HG02610 (cell line): ENCODE measurements around the gene GALNT11.
"Not testable (repeated sequence)": the region's sequence is repeated elsewhere in the genome, so short reads cannot be mapped to it uniquely, and the experiment has no call there.

Source experiments
- ATAC-seq: cut with Tn5 transposase; IDR thresholded peaks from one replicate; pipeline ENCODE4 v1.9.1; 2021; ENCODE audit warnings: mild to moderate bottlenecking, moderate library complexity; ENCODE audit not compliant: unreplicated experiment

GALNT11 gene

GRCh38 chr7:152074673-152075072 is 49.2 kb downstream of the GALNT11 start:
- no peak for ATAC-seq

- not testable (repeated sequence) for ATAC-seq
Observed at GRCh38 chr7:152075379-152075778, 49.9 kb downstream of the GALNT11 start.

GRCh38 chr7:152076324-152076821 is 50.9 kb downstream of the GALNT11 start:
- no peak for ATAC-seq

DNA sequence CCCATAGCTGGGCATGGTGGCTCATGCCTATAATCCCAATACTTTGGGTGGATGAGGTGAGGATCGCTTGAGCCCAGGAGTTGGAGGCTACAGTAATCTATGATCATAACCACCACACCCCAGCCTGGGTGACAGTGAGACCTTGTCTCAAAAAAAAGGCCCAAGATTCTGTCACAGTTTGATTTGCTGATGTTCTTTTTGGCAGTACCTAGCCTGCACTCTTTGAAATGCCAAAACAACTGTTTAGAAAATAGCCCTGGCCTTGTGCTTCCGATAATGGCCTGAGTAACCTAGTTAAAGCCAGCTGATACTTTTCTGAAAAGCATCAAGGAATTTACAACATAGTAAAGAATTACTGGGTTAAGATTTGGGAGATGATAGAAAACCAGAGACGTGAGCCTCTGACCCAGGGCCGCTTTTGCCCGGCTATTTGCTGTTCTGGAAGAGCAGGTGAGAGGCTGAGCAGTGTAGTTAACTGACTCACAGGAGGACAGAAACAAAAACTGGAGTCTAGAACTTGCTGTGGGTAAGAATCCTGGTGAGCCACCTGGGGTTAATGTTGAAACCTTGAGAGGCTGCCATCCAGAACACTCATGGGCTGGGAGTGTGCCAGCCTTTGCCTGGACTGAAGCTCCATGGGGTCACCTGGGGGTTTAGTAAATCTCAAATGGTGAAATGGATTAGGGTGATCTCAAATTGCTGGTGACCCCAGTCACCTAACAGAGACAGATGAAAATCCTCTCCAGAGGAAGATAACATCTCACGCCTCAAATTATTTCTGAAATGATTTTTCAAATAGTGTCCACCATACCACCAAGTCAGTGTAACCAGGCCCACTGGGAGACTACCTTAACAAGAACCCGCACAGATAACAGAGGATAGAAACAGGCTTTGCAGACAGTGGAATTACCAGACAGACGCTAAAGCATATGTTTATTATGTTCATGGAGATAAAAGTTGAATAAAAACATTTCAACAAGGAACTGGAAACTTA is 51.8 kb downstream of the GALNT11 start:
- no peak for ATAC-seq

- no peak for ATAC-seq
Observed at GRCh38 chr7:152078025-152078424, 52.6 kb downstream of the GALNT11 start.

DNA sequence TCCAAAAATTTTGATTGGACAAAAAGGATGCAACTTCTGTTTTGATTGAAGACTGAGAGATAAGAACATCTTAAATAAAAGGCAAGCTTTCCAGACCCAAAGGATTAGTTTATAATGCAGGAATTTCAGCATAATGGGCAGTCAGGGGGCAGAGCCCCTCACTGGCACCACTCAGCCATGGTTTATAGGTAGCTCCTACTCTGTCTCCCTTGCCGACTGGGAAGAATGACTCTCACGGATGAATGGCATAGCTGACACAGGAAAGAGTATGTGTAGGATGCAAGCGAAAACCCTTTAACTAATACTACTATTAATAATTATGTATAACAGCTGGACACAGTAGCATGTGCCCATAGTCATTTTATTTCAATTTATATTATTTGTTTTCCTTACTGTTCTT is 53.3 kb downstream of the GALNT11 start:
- no peak for ATAC-seq

DNA sequence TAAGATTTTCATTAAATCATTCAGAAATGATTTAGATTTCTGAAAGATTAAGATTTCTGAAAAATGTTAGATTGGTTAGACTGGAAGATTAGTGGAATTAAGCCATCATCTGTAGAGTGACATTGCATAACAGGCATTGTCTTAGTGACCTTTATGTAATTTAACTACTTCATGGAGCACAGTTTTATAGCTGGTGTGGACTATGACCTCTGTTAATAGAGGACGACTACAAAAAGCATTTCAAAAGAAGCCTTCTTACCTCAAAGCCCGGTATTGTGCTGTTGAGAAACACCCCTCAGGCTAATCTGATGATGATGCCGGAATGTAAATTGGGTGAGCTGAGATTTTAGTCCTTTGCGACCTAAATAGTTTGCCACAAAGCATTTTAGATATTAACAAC is 55.6 kb downstream of the GALNT11 start:
- ATAC-seq: no peak

- ATAC-seq: not testable (repeated sequence)
Observed at GRCh38 chr7:152082073-152082721, 56.7 kb downstream of the GALNT11 start.

DNA sequence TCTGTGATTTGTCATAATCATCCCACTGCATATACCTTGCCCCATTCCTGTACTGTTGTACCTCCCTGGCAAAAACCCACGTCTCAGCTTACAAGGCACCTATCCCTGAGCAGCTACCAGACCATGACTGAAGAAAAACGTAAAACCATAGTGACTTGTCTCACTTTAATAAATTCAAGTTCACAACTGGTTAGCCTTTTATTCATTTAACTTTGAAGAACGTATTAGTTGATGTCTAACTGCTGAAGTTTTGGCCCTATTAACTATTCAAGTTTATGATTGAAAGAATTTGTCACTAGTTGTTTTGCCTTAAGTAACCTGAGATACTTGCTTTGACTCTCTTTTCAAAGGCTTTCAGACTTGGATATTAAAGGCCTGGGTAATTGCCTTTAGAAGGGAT is 59.7 kb downstream of the GALNT11 start:
- no peak for ATAC-seq

- no peak for ATAC-seq
Observed at GRCh38 chr7:152086513-152086912, 61.0 kb downstream of the GALNT11 start.

DNA sequence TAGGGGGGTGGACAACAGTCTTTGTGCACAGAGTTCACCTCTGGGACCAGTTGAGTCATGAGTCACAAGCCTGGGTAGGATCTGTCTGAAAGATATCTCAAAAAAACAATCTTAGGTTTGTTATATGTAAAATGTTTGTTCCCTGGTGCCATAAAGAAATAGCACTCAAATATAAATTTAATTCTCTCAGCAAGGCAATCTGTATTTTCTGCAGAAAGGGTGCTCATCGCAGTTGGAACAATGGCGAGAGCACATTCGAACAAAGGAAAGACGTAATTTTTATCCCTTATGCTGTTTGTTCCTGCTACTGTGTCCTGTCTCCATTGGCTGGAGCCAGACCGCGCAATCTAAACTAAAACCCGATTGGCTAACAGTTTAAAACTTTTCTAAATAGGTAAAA is 63.7 kb downstream of the GALNT11 start:
- ATAC-seq: no peak

DNA sequence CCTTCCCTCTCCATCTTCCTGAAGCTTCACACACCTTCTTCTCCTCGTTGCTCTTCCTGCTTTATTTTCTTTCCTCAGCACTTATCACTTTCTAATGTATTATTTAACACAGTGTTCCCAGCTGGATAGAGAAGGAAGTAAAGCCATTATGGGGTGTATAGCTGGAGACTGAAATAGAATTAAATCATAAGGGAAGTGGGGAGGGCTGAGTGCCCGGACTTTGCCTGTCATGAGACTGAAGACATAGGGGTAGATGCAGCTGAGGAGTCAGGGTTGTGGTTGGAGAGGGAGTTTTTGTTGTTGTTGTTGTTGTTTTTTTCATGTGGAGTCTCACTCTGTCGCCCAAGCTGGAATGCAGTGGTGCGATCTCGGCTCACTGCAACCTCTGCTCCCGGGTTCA is 65.3 kb downstream of the GALNT11 start:
- ATAC-seq: no peak

DNA sequence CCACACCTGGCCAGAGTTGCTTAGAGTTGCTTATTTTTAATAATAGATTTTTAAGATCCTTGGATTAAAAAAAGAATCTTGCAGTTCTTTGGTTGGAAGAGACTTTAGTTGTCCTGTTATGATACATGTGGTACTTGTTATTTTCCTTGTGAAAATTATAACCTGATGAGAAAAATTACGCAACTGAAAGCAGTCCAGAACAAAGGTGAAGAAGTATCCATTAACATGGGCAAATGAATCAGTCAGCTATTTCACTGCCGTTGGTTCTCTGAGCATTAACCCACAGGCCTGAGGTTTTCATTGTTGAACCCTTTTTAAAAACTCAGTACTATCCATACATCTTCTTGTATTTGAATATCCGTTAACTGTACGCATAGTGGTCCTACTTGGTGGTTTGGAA is 68.2 kb downstream of the GALNT11 start:
- no peak for ATAC-seq

DNA sequence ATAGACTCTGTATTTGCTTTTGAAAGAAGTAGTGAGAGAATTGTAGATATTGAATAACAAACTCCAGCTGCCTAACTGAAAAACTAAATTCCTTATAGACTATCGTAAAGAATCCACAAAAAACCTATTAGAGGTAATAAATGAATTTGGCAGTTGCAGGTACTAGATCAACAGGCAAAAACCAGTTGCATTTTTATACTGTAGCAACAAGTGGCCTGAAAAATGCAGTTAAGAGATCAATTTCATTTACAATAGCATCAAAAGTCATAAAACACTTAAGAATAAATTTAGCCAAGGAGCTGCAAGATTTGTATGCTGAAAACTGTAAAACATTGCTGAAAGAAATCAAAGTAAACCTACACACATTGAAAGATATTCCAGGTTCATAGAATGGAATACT is 70.3 kb downstream of the GALNT11 start:
- ATAC-seq: no peak

DNA sequence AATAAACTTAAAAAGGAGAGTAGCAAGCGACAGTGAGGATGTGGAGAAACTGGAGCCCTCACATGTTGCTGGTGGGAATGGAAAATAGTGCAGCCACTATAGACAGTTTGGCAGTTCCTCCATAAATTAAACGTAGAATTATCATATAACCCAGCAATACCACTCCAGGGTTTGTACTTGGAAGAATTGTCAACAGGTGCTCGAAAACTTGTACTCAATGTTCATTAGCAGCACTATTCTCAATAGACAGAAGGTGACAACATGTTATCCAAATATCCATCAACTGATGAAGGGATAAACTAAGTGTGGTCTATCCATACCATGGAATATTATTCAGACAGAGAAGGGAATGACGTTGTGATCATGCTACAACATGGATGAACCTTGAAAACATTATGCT is 71.9 kb downstream of the GALNT11 start:
- ATAC-seq: no peak

DNA sequence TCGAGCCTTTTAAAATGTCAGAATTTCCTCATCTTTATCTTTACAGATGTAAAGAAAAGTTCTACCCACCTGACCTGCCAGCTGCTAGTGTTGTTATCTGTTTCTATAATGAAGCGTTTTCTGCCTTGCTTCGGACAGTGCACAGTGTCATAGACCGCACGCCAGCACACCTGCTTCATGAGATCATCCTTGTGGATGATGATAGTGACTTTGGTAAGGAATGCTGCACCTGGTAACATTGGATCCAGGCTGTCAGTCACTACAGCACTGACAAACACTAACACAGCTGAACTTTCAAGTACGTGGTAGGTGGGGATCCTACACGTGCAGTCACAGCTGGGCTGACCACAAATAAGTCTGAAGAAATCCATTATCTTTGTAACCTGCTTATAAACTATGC is 77.6 kb downstream of the GALNT11 start:
- ATAC-seq: no peak

- no peak for ATAC-seq
Observed at GRCh38 chr7:152103691-152104090, 78.2 kb downstream of the GALNT11 start.

DNA sequence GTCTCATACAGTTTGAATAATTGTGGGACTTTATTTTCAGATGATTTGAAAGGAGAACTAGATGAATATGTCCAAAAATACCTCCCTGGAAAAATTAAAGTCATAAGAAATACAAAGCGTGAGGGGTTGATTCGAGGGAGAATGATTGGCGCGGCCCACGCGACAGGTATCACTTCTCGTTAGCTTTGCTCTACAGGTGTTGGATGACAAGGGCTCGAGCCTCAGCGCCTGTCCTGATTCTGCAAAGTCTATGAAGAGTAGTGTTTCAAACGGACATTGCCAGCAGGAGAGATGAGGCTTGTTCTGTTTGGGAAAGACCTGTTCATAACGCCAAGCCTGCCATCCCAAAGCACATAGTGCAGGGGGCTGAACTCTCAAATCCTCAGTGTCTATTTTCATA is 79.7 kb downstream of the GALNT11 start:
- no peak for ATAC-seq

DNA sequence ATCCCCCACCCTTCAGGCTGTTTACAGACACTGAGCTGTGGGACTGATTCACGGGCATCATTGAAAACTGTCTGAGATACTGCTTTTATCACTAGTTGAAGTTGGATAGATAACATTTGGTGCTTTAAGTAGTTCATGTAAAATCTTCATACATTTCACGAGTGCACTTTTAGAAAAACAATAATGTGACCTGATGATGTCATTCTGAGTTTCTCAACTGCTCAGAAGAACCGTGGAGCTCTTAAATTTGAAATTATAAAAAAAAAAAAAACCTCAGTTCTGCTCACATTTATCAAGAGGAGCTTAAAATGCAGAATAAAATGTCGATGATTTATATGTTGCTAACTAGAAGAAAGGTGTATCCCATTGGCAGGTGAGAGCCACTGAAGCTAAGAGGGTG is 81.5 kb downstream of the GALNT11 start:
- no peak for ATAC-seq

- ATAC-seq: no peak
Observed at GRCh38 chr7:152107945-152108344, 82.5 kb downstream of the GALNT11 start.

- no peak for ATAC-seq
Observed at GRCh38 chr7:152108359-152108758, 82.9 kb downstream of the GALNT11 start.

DNA sequence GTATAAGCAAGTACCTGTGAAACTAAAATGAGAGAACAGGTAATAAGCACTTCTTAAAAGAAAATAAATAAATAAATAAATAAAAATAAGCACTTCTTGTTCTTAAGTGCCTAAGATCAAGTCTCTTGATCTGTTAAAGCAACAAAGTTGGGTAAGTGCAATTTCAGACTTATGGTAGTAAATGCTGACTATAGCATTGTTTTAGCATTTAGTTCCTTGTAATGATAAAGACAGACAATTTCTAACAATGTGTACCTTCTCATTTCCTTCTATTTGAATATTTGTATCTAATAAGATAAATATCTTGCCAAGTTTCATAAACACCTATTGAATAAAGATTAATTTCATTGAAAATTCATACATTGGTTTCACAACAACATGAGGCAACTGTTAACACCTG is 87.4 kb downstream of the GALNT11 start:
- no peak for ATAC-seq
